OCI-LY3 (cell line): ENCODE results near the gene CCNI2.
"Not testable (repeated sequence)": the region's sequence is repeated elsewhere in the genome, so short reads cannot be mapped to it uniquely, and the experiment has no call there.

Source experiments
- H2AFZ ChIP-seq: fragments of 200-600, 300-600 bp; shearing (Covaris generic); 2 replicates; pipeline ENCODE4 v1.6.0; 2014; ENCODE audit warnings: antibody characterized with exemption, low read depth, low read length
- H3K27ac ChIP-seq: fragments of 200-600, 300-600 bp; sonication (generic); 2 replicates; pipeline ENCODE4 v1.5.1; 2014; ENCODE audit warnings: mild to moderate bottlenecking, low read length, moderate library complexity, mixed read lengths
- H3K27me3 ChIP-seq: fragments of 200-600, 300-600 bp; sonication (generic); 2 replicates; pipeline ENCODE4 v1.6.1; 2014; ENCODE audit warnings: low read depth, low read length, mixed read lengths
- H3K36me3 ChIP-seq: fragments of 200-600, 300-600 bp; sonication (generic); replicated peaks from 2 replicates; pipeline ENCODE3; 2014; ENCODE audit warnings: low read depth, low read length, mixed read lengths
- H3K4me1 ChIP-seq: fragments of 300-600, 200-600 bp; sonication (generic); 2 replicates; pipeline ENCODE4 v1.6.1; 2014; ENCODE audit warnings: low read length, mixed read lengths
- H3K4me2 ChIP-seq: fragments of 200-600, 300-600 bp; sonication (generic); 2 replicates; pipeline ENCODE4 v1.6.1; 2014; ENCODE audit warnings: low read length, mixed read lengths
- H3K4me3 ChIP-seq: fragments of 300-600, 200-600 bp; sonication (generic); 2 replicates; pipeline ENCODE4 v1.5.1; 2014; ENCODE audit warnings: antibody characterized with exemption, mild to moderate bottlenecking, low read length, moderate library complexity
- H3K79me2 ChIP-seq: fragments of 300-600, 200-600 bp; shearing (Covaris generic); 2 replicates; pipeline ENCODE4 v1.6.1; 2014; ENCODE audit warnings: mild to moderate bottlenecking, low read length, mixed read lengths
- H3K9ac ChIP-seq: fragments of 300-600, 200-600 bp; shearing (Covaris generic); 2 replicates; pipeline ENCODE4 v1.6.0; 2014; ENCODE audit warnings: mild to moderate bottlenecking, low read length, moderate library complexity
- H3K9me3 ChIP-seq: fragments of 200-600, 300-600 bp; shearing (Covaris generic); 2 replicates; pipeline ENCODE4 v1.6.1; 2014; ENCODE audit warnings: low read length, mixed read lengths; ENCODE audit not compliant: insufficient read depth
- H4K20me1 ChIP-seq: fragments of 200-600, 300-600 bp; sonication (generic); 2 replicates; pipeline ENCODE4 v1.6.1; 2016; ENCODE audit warnings: low read length, mixed read lengths; ENCODE audit not compliant: insufficient read depth
- EZH2phosphoT487 ChIP-seq: fragments of 200-600 bp; shearing (Covaris generic); IDR thresholded peaks from 2 replicates; pipeline ENCODE4 v1.6.1; 2018; ENCODE audit warnings: antibody characterized with exemption, mixed run types, low read depth
- TF ChIP-seq, protein P1 (sequence below): fragments of 200-600, 300-600 bp; sonication (generic); IDR thresholded peaks from 2 replicates; pipeline ENCODE4 v1.5.1; 2014; ENCODE audit warnings: antibody characterized with exemption, low read length, low read depth

CCNI2 gene

GRCh38 chr5:132800545-132800944 lies 53.3 kb downstream of the CCNI2 start:
- no peaks in the 10 kb centered on the region for H3K9me3 ChIP-seq
- no peaks in the 10 kb centered on the region for H3K79me2 ChIP-seq
- H2AFZ ChIP-seq = no peak overlapping the region
- TF ChIP-seq EZH2phosphoT487 = no peak
- TF ChIP-seq, protein P1, sequence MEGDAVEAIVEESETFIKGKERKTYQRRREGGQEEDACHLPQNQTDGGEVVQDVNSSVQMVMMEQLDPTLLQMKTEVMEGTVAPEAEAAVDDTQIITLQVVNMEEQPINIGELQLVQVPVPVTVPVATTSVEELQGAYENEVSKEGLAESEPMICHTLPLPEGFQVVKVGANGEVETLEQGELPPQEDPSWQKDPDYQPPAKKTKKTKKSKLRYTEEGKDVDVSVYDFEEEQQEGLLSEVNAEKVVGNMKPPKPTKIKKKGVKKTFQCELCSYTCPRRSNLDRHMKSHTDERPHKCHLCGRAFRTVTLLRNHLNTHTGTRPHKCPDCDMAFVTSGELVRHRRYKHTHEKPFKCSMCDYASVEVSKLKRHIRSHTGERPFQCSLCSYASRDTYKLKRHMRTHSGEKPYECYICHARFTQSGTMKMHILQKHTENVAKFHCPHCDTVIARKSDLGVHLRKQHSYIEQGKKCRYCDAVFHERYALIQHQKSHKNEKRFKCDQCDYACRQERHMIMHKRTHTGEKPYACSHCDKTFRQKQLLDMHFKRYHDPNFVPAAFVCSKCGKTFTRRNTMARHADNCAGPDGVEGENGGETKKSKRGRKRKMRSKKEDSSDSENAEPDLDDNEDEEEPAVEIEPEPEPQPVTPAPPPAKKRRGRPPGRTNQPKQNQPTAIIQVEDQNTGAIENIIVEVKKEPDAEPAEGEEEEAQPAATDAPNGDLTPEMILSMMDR = no peak
- H3K9ac ChIP-seq = no peak overlapping the region
- no peak overlapping the region for H3K27ac ChIP-seq
- H3K36me3 ChIP-seq = no peaks in the 10 kb centered on the region
- H4K20me1 ChIP-seq = no peaks in the 10 kb centered on the region
- no peak overlapping the region for H3K4me2 ChIP-seq
- H3K4me3 ChIP-seq = no peak overlapping the region
- no peaks in the 10 kb centered on the region for H3K4me1 ChIP-seq
- peaks cover 5% of the 10 kb centered on the region; the same call in 1 of the 2 replicates for H3K27me3 ChIP-seq

DNA sequence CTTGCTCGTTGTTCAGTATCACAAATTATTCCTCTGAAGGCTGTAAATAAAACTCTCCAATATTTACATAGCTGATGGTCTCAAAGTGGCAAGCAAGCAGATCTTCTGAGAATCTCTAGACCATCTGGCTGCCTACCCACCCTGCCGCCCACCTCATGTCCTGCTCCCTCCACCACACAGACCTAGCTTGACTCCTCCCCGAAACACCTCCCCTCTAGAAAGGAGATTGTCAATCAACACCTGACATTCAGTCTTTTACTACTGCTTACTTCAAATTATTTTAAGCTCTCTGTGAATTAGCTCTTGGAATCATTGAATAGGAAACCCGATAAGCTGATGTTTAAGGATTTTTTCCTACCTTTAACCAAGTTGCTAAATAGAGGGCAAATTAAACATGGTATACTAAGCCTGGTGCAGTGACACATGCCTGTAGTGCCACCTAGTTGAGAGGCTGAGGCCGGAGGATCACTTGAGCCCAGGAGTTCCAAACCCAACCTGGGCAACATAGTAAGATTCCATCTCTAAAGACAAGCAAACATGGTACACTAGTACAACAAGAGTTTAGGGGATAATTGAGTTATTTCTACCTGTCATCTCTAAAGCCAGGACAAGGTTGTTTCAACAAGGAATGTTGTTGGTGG lies 54.9 kb downstream of the CCNI2 start:
- Histone ChIP-seq H3K4me3 (no peak overlapping the region), H3K27ac (no peak overlapping the region), H3K9me3 (no peaks in the 10 kb centered on the region), H3K27me3 (peaks cover 5% of the 10 kb centered on the region; the same call in 1 of the 2 replicates), H3K4me2 (no peak overlapping the region), H3K36me3 (no peaks in the 10 kb centered on the region), H3K79me2 (no peaks in the 10 kb centered on the region), H3K9ac (no peak overlapping the region), H3K4me1 (no peaks in the 10 kb centered on the region), H2AFZ (no peak overlapping the region), H4K20me1 (no peaks in the 10 kb centered on the region)
- no peak for TF ChIP-seq EZH2phosphoT487
- TF ChIP-seq, protein P1 = no peak

GRCh38 chr5:132802685-132803066 lies 55.5 kb downstream of the CCNI2 start:
- not testable (repeated sequence) for H3K4me2 ChIP-seq, H3K9ac ChIP-seq, H3K36me3 ChIP-seq, H3K27me3 ChIP-seq, H3K4me3 ChIP-seq, H3K4me1 ChIP-seq, H3K79me2 ChIP-seq, H2AFZ ChIP-seq, H3K27ac ChIP-seq, H4K20me1 ChIP-seq, H3K9me3 ChIP-seq
